ENCODE data around the gene ALK.

- TF ChIP-seq CTCF (conservative IDR thresholded peaks at IDR 0.05 in 1 of 2, IDR thresholded peaks at IDR 0.05 in 1 of 2; ENCODE audit: low read depth in 1 of 2, low read length in 2 of 2) = no peak
- TF ChIP-seq EZH2 (IDR thresholded peaks at IDR 0.05; ENCODE audit: low read length, missing control alignments) = no peak
Measured at GRCh38 chr2:29894822-29895614, 26.4 kb downstream of the ALK start.
